GM23338 (cell line): ENCODE results near the gene ZNF831. TPM values are rescaled to one million over a fixed set of nuclear protein-coding genes. Genes with fewer than 3 reads are reported as not detected.

Experiments
- ATAC-seq: fragments of 200-7000 bp; cut with Tn5 transposase; 3 replicates; pipeline ENCODE4 v1.9.1; 2020
- DNase-seq: peaks from one replicate; pipeline ENCODE4 v3.0.0-alpha.2; 2015; ENCODE audit warnings: low spot score
- H2AFZ ChIP-seq: fragments of 200-600 bp; sonication (generic); 2 replicates; pipeline ENCODE4 v1.8.0; 2016; ENCODE audit warnings: antibody characterized with exemption, mild to moderate bottlenecking, moderate library complexity
- H3F3A ChIP-seq: fragments of 200-600 bp; sonication (generic); replicated peaks from 2 replicates; pipeline ENCODE4 v1.8.0; 2017; ENCODE audit warnings: antibody characterized with exemption, mixed run types, low read depth
- H3K27ac ChIP-seq: fragments of 200-600 bp; sonication (generic); 2 replicates; pipeline ENCODE4 v1.6.1; 2016; ENCODE audit warnings: low read depth
- H3K27me3 ChIP-seq: fragments of 200-600 bp; sonication (generic); 2 replicates; pipeline ENCODE4 v1.8.0; 2016; ENCODE audit warnings: mild to moderate bottlenecking, mixed run types, moderate library complexity; ENCODE audit not compliant: insufficient read depth
- H3K36me3 ChIP-seq: fragments of 200-600 bp; sonication (generic); 2 replicates; pipeline ENCODE4 v1.8.0; 2016; ENCODE audit warnings: mild to moderate bottlenecking; ENCODE audit not compliant: insufficient read depth
- H3K4me1 ChIP-seq: fragments of 200-600 bp; sonication (generic); 2 replicates; pipeline ENCODE4 v1.8.0; 2016; ENCODE audit warnings: mild to moderate bottlenecking, moderate library complexity; ENCODE audit not compliant: insufficient read depth
- H3K4me2 ChIP-seq: fragments of 200-600 bp; sonication (generic); 2 replicates; pipeline ENCODE4 v1.7.1; 2017; ENCODE audit warnings: mixed run types
- H3K4me3 ChIP-seq: fragments of 200-600 bp; sonication (generic); 2 replicates; pipeline ENCODE4 v1.6.1; 2016; ENCODE audit warnings: mixed run types
- H3K79me2 ChIP-seq: fragments of 200-600 bp; sonication (generic); replicated peaks from 2 replicates; pipeline ENCODE4 v1.8.0; 2017; ENCODE audit warnings: mild to moderate bottlenecking; ENCODE audit not compliant: insufficient read depth
- H3K9me2 ChIP-seq: fragments of 200-600 bp; sonication (generic); 2 replicates; pipeline ENCODE4 v1.8.0; 2017; ENCODE audit not compliant: insufficient read depth
- H4K20me1 ChIP-seq: fragments of 200-600 bp; sonication (generic); replicated peaks from 2 replicates; pipeline ENCODE4 v1.8.0; 2017; ENCODE audit warnings: mild to moderate bottlenecking; ENCODE audit not compliant: insufficient read depth
- H3K27ac Mint-ChIP-seq: 2 replicates; pipeline ENCODE4 v1.8.0; 2020; ENCODE audit warnings: inconsistent platforms, mild to moderate bottlenecking, moderate library complexity, mixed read lengths
- H3K27me3 Mint-ChIP-seq: 3 replicates; pipeline ENCODE4 v1.8.0; 2022; ENCODE audit warnings: low read depth, mild to moderate bottlenecking, moderate library complexity, mixed read lengths, inconsistent platforms; ENCODE audit not compliant: insufficient read depth, poor library complexity
- H3K36me3 Mint-ChIP-seq: 3 replicates; pipeline ENCODE4 v1.8.0; 2021; ENCODE audit warnings: low read depth, mild to moderate bottlenecking, inconsistent platforms, moderate library complexity, mixed read lengths
- H3K4me1 Mint-ChIP-seq: 3 replicates; pipeline ENCODE4 v1.8.0; 2020; ENCODE audit warnings: mild to moderate bottlenecking, inconsistent platforms, mixed read lengths
- H3K4me3 Mint-ChIP-seq: 3 replicates; pipeline ENCODE4 v1.8.0; 2021; ENCODE audit warnings: moderate library complexity, mild to moderate bottlenecking, inconsistent platforms, mixed read lengths
- H3K9me3 Mint-ChIP-seq: 3 replicates; pipeline ENCODE4 v1.8.0; 2020; ENCODE audit warnings: moderate library complexity, mild to moderate bottlenecking, inconsistent platforms, mixed read lengths
- CTCF ChIP-seq, 2 experiments: fragments of 200-600 bp in 1 of 2; sonication (generic) in 1 of 2; conservative IDR thresholded peaks; 2 replicates each; pipeline versions ENCODE4 v1.5.1 to v1.6.1; 2016 to 2017; ENCODE audit warnings: antibody characterized with exemption in 2 of 2, low read depth in 2 of 2, mild to moderate bottlenecking in 2 of 2, moderate library complexity in 1 of 2
- ETS1 ChIP-seq: IDR thresholded peaks from 2 replicates; pipeline ENCODE4 v1.6.1; 2016; ENCODE audit warnings: antibody characterized with exemption
- EZH2 ChIP-seq: fragments of 200-600 bp; sonication (generic); IDR thresholded peaks from one replicate; pipeline ENCODE4 v1.8.0; 2017; ENCODE audit warnings: antibody characterized with exemption, mild to moderate bottlenecking, low read depth; ENCODE audit not compliant: unreplicated experiment
- EZH2phosphoT487 ChIP-seq: fragments of 200-600 bp; sonication (generic); IDR thresholded peaks from one replicate; pipeline ENCODE4 v1.8.1; 2018; ENCODE audit warnings: antibody characterized with exemption; ENCODE audit not compliant: unreplicated experiment
- JUNB ChIP-seq: IDR thresholded peaks from one replicate; pipeline ENCODE4 v1.6.1; 2016; ENCODE audit warnings: antibody characterized with exemption; ENCODE audit not compliant: unreplicated experiment
- NANOG ChIP-seq: IDR thresholded peaks from 2 replicates; pipeline ENCODE4 v1.6.1; 2016; ENCODE audit warnings: antibody characterized with exemption, borderline replicate concordance
- POLR2AphosphoS5 ChIP-seq: IDR thresholded peaks from 2 replicates; pipeline ENCODE4 v1.6.1; 2016; ENCODE audit warnings: antibody characterized with exemption, low read depth
- REST ChIP-seq: IDR thresholded peaks from one replicate; pipeline ENCODE4 v1.6.1; 2018; ENCODE audit warnings: antibody characterized with exemption; ENCODE audit not compliant: unreplicated experiment
- STAT1 ChIP-seq: IDR thresholded peaks from one replicate; pipeline ENCODE4 v1.6.1; 2016; ENCODE audit warnings: antibody characterized with exemption; ENCODE audit not compliant: unreplicated experiment
- ZNF114 ChIP-seq: fragments of 250-450 bp; sonication (Bioruptor Pico); IDR thresholded peaks from 2 replicates; pipeline ENCODE4 v1.5.0; 2020; ENCODE audit warnings: mild to moderate bottlenecking, moderate library complexity
- polyA plus RNA-seq: library from polyadenylated mRNA; unstranded; fragments of >200 nt; fragmentation: Nextera tagmentation; extraction: Ambion mirVana; gene quantifications from 2 replicates; pipeline ENCODE4 v1.2.1, GENCODE V29; 2016
- total RNA-seq: library from RNA; depleted of rRNA; stranded (reverse); fragments of >200 nt; shearing (Covaris generic); gene quantifications from 2 replicates; pipeline ENCODE4 v1.2.3, GENCODE V29; 2014

Gene ZNF831
- total and polyA plus RNA-seq, 2 experiments from 2014 or later: not detected

GRCh38 chr20:59217173-59217572, 53.6 kb downstream of the ZNF831 start (continued):
- no peak for TF ChIP-seq CTCF (conservative IDR thresholded peaks at IDR 0.05; ENCODE audit: low read depth in 2 of 2)
- no peak for TF ChIP-seq REST
- TF ChIP-seq POLR2AphosphoS5: no peak
- no peak for TF ChIP-seq NANOG
- no peak for TF ChIP-seq STAT1
- no peak for TF ChIP-seq EZH2phosphoT487
- TF ChIP-seq EZH2: no peak
- TF ChIP-seq ETS1: no peak
- TF ChIP-seq ZNF114 (CRISPR knock-in tag): no peak

- no peak overlapping the region for H2AFZ ChIP-seq
- H3K4me1 Mint-ChIP-seq: peaks cover 28% of the 10 kb centered on the region
- H3K27ac ChIP-seq: no peak overlapping the region
- H3K9me2 ChIP-seq: no peaks in the 10 kb centered on the region
- DNase-seq: no peak
- no peaks in the 10 kb centered on the region for H3F3A ChIP-seq
- peaks cover 17% of the 10 kb centered on the region for H3K27me3 ChIP-seq
- H3K36me3 Mint-ChIP-seq: no peaks in the 10 kb centered on the region
- ATAC-seq: no peak
- H4K20me1 ChIP-seq: no peaks in the 10 kb centered on the region
- H3K79me2 ChIP-seq: no peaks in the 10 kb centered on the region
- no peak overlapping the region for H3K4me3 Mint-ChIP-seq
- H3K36me3 ChIP-seq: no peaks in the 10 kb centered on the region
- TF ChIP-seq ETS1 (no peak), REST (no peak), JUNB (no peak), EZH2phosphoT487 (no peak), ZNF114 (CRISPR knock-in tag) (no peak), CTCF (conservative IDR thresholded peaks at IDR 0.05; ENCODE audit: low read depth in 2 of 2) (no peak), EZH2 (no peak)
- H3K27me3 Mint-ChIP-seq: peaks cover 21% of the 10 kb centered on the region
- peaks cover 12% of the 10 kb centered on the region for H3K4me1 ChIP-seq
- H3K4me2 ChIP-seq: no peak overlapping the region
- no peaks in the 10 kb centered on the region for H3K9me3 Mint-ChIP-seq
- H3K27ac Mint-ChIP-seq: no peak overlapping the region
- H3K4me3 ChIP-seq: no peak overlapping the region
Observed at GRCh38 chr20:59217794-59218280, 54.2 kb downstream of the ZNF831 start.
